ENCODE measurements around the gene SORCS2. TPM values are rescaled to one million over a fixed set of nuclear protein-coding genes. Genes with fewer than 3 reads are reported as not detected.

Gene SORCS2
- total and polyA plus RNA-seq, 2 experiments from 2014 or later: 0.38 to 1.4 TPM

DNA sequence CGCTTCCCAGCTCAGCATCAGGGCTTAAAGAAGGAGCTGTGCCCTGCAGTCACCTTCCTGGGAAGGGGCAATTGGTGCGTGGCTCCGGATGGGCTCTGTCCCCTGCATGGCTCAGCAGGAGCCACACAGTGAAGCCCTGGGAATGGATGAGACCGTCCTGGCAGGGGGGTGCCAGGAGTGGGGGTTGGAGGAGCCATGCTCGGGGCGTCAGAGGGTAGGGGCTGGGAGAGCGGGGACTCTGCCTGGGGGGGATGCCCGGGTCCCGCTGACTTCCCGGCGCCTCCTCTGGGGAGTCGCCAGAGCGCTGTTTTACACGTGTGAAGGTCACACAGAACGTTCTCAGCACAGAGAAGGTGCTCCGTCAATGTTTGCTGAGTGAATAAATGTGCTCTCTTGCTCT, 563.2 kb downstream of the SORCS2 start:
- H3K9me2 ChIP-seq (ENCODE audit: insufficient read depth): no peaks in the 10 kb centered on the region
- in situ Hi-C loops (cut with MboI): no loop called here
- 87 to 92% methylated on average over 14 to 16 of the region's 16 CpGs for WGBS, 2 experiments (ENCODE audit: low coverage in 1 of 2, low lambda C conversion rate in 2 of 2, missing lambda C conversion rate in 2 of 2)
- DNase-seq: no peak
- no peaks in the 10 kb centered on the region for H3K27me3 ChIP-seq (replicated peaks; ENCODE audit: insufficient read depth)
- H3K9ac ChIP-seq: no peak overlapping the region
- TF ChIP-seq EZH2phosphoT487 (IDR thresholded peaks at IDR 0.05; ENCODE audit: insufficient read depth, low read depth): no peak
- TF ChIP-seq EZH2 (IDR thresholded peaks at IDR 0.05; ENCODE audit: insufficient read depth, poor library complexity, severe bottlenecking): no peak
- H3K4me1 ChIP-seq (ENCODE audit: insufficient read depth): no peaks in the 10 kb centered on the region
- H3K79me2 ChIP-seq (ENCODE audit: insufficient read depth): peaks cover 10% of the 10 kb centered on the region; the same call in 1 of the 2 replicates
- H3F3A ChIP-seq (ENCODE audit: insufficient read depth): peaks cover 36% of the 10 kb centered on the region
- no peak overlapping the region for H3K4me3 ChIP-seq
- H4K20me1 ChIP-seq (ENCODE audit: insufficient read depth): no peaks in the 10 kb centered on the region
- H2AFZ ChIP-seq: no peak overlapping the region
- no peak overlapping the region for H3K27ac ChIP-seq
- H3K9me3 ChIP-seq (ENCODE audit: low read depth): no peaks in the 10 kb centered on the region
- peaks cover 37% of the 10 kb centered on the region for H3K36me3 ChIP-seq (ENCODE audit: low read depth)
- H3K4me2 ChIP-seq (ENCODE audit: unreplicated experiment): no peak overlapping the region

DNA sequence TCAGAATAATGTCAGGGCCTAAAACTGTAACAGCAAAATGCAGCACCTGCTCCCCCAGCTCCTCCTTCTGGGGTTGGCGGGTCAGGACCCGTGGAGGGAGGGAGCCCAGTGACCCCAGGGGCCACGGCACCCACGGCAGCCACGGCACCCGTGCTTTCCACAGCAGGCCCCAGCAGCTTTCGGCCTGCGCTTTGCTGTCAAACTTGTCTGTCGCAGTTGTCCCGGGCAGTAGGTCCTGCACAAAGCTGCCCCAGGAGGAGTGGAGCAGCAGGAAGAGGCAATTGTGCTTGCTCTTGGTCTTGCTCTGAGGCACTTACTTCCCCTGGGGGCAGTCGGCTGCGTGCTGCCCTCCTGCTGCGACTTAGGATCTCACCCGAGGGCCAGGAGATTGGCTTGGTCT, 563.7 kb downstream of the SORCS2 start:
- Histone ChIP-seq H3K27ac (no peak overlapping the region), H3K4me1 (ENCODE audit: insufficient read depth) (no peaks in the 10 kb centered on the region), H3K9me3 (ENCODE audit: low read depth) (no peaks in the 10 kb centered on the region), H3F3A (ENCODE audit: insufficient read depth) (peaks cover 32% of the 10 kb centered on the region), H3K4me2 (ENCODE audit: unreplicated experiment) (no peak overlapping the region), H3K9me2 (ENCODE audit: insufficient read depth) (no peaks in the 10 kb centered on the region), H3K4me3 (no peak overlapping the region), H2AFZ (no peak overlapping the region), H3K79me2 (ENCODE audit: insufficient read depth) (peaks cover 13% of the 10 kb centered on the region; the same call in 1 of the 2 replicates), H4K20me1 (ENCODE audit: insufficient read depth) (no peaks in the 10 kb centered on the region), H3K27me3 (replicated peaks; ENCODE audit: insufficient read depth) (no peaks in the 10 kb centered on the region), H3K36me3 (ENCODE audit: low read depth) (peaks cover 42% of the 10 kb centered on the region), H3K9ac (no peak overlapping the region)
- 92 to 95% methylated on average over 13 to 14 of the region's 14 CpGs for WGBS, 2 experiments (ENCODE audit: low coverage in 1 of 2, low lambda C conversion rate in 2 of 2, missing lambda C conversion rate in 2 of 2)
- in situ Hi-C loops (cut with MboI): no loop called here
- DNase-seq: no peak
- TF ChIP-seq EZH2 (IDR thresholded peaks at IDR 0.05; ENCODE audit: insufficient read depth, poor library complexity, severe bottlenecking): no peak
- no peak for TF ChIP-seq EZH2phosphoT487 (IDR thresholded peaks at IDR 0.05; ENCODE audit: insufficient read depth, low read depth)

DNA sequence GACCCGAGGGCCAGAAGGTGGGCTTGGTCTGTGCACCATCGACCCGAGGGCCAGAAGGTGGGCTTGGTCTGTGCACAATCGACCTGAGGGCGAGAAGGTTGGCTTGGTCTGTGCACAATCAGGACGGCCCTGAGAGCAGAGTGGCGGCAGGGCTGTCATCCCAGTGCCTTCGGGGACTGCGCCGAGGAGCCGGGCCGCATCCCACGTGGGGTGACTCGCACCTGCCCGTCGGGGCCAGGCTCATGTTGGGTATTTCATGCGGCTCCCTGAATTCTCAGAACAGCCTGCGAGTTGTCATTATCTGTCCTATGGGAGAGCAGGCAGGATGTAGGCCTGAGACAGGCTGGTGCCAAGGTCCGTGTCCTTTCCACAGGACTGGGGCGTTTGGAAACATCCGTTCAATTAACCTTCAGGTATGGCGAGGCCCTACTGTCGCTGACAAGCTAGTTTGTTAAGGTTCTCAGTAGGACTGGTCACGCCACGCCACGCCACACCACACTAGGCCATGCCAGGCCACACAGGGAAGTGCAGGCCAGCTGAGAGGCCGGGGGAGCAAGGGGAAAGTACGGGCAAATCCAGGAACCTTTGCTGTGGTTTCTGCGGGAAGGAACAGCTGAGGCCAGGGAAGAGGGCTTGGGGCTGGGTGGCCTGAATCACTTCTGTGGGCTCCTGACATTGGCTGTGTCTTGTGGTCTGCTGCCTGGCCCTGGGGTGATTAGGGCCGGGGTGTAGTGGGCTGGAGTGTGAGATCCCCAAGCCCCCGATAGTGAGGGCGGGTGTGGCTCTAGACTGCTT, 564.4 kb downstream of the SORCS2 start:
- no peak overlapping the region for H3K9ac ChIP-seq
- no peak for TF ChIP-seq EZH2phosphoT487 (IDR thresholded peaks at IDR 0.05; ENCODE audit: insufficient read depth, low read depth)
- no peak for TF ChIP-seq EZH2 (IDR thresholded peaks at IDR 0.05; ENCODE audit: insufficient read depth, poor library complexity, severe bottlenecking)
- 91 to 93% methylated on average over 30 to 32 of the region's 32 CpGs for WGBS, 2 experiments (ENCODE audit: low coverage in 1 of 2, low lambda C conversion rate in 2 of 2, missing lambda C conversion rate in 2 of 2)
- no peak overlapping the region for H3K4me3 ChIP-seq
- no peak overlapping the region for H2AFZ ChIP-seq
- H3K36me3 ChIP-seq (ENCODE audit: low read depth): peaks cover 47% of the 10 kb centered on the region
- H3K79me2 ChIP-seq (ENCODE audit: insufficient read depth): peaks cover 15% of the 10 kb centered on the region; the same call in 1 of the 2 replicates
- no peaks in the 10 kb centered on the region for H3K9me3 ChIP-seq (ENCODE audit: low read depth)
- no peak for DNase-seq
- in situ Hi-C loops (cut with MboI): no loop called here
- peaks cover 27% of the 10 kb centered on the region for H3F3A ChIP-seq (ENCODE audit: insufficient read depth)
- H3K27ac ChIP-seq: no peak overlapping the region
- no peaks in the 10 kb centered on the region for H3K4me1 ChIP-seq (ENCODE audit: insufficient read depth)
- H3K9me2 ChIP-seq (ENCODE audit: insufficient read depth): no peaks in the 10 kb centered on the region
- H3K4me2 ChIP-seq (ENCODE audit: unreplicated experiment): no peak overlapping the region
- H4K20me1 ChIP-seq (ENCODE audit: insufficient read depth): no peaks in the 10 kb centered on the region
- H3K27me3 ChIP-seq (replicated peaks; ENCODE audit: insufficient read depth): no peaks in the 10 kb centered on the region

GRCh38 chr4:7757501-7758471, 565.4 kb downstream of the SORCS2 start:
- WGBS, 2 experiments (ENCODE audit: low coverage in 1 of 2, low lambda C conversion rate in 2 of 2, missing lambda C conversion rate in 2 of 2): 49 to 55% methylated on average over 22 of the region's 22 CpGs
- no peaks in the 10 kb centered on the region for H3K9me2 ChIP-seq (ENCODE audit: insufficient read depth)
- H4K20me1 ChIP-seq (ENCODE audit: insufficient read depth): no peaks in the 10 kb centered on the region
- H3F3A ChIP-seq (ENCODE audit: insufficient read depth): peaks cover 28% of the 10 kb centered on the region
- in situ Hi-C loops (cut with MboI): no loop called here
- no peaks in the 10 kb centered on the region for H3K9me3 ChIP-seq (ENCODE audit: low read depth)
- H3K79me2 ChIP-seq (ENCODE audit: insufficient read depth): peaks cover 19% of the 10 kb centered on the region; the same call in 1 of the 2 replicates
- no peaks in the 10 kb centered on the region for H3K4me1 ChIP-seq (ENCODE audit: insufficient read depth)
- H3K27ac ChIP-seq: no peak overlapping the region
- H3K36me3 ChIP-seq (ENCODE audit: low read depth): peaks cover 58% of the 10 kb centered on the region
- H3K4me3 ChIP-seq: no peak overlapping the region
- no peak overlapping the region for H2AFZ ChIP-seq
- no peaks in the 10 kb centered on the region for H3K27me3 ChIP-seq (replicated peaks; ENCODE audit: insufficient read depth)
- DNase-seq: no peak
- TF ChIP-seq EZH2phosphoT487 (IDR thresholded peaks at IDR 0.05; ENCODE audit: insufficient read depth, low read depth) (no peak), EZH2 (IDR thresholded peaks at IDR 0.05; ENCODE audit: insufficient read depth, poor library complexity, severe bottlenecking) (no peak)
- H3K4me2 ChIP-seq (ENCODE audit: unreplicated experiment): no peak overlapping the region
- H3K9ac ChIP-seq: no peak overlapping the region

Data from GM23248 (cell line).